ENCODE data around the gene CLIC6.
A peak's percentile ranks its signal among the peaks of the same experiment; 100 is the strongest.

Gene CLIC6

GRCh38 chr21:34743285-34743684 is 74.5 kb downstream of the CLIC6 start:
- Histone ChIP-seq H2BK120ac (ENCODE audit: low read depth, low read length) (no peak overlapping the region), H3K23ac (ENCODE audit: low read length in 2 of 2) (no peak overlapping the region), H3K9ac (ENCODE audit: low read length) (peak overlapping the region; percentile 31), H2BK5ac (ENCODE audit: low read depth, low read length, poor library complexity, severe bottlenecking) (no peak overlapping the region), H3K14ac (ENCODE audit: low read length in 2 of 2) (no peak overlapping the region), H2BK12ac (ENCODE audit: low read length in 2 of 2) (no peak overlapping the region), H3K4me1 (ENCODE audit: control insufficient read depth, insufficient read depth, low read depth, low read length) (peaks cover 14% of the 10 kb centered on the region), H3K79me1 (replicated peaks; ENCODE audit: low read length, poor library complexity, severe bottlenecking) (no peaks in the 10 kb centered on the region), H3K4me3 (ENCODE audit: insufficient read depth in 1 of 2, low read depth in 1 of 2, low read length in 2 of 2) (no peak overlapping the region), H3K27ac (ENCODE audit: low read length, poor library complexity, severe bottlenecking) (no peak overlapping the region), H3K36me3 (ENCODE audit: control insufficient read depth in 1 of 2, insufficient read depth in 2 of 2, low read depth in 1 of 2, low read length in 2 of 2) (no peaks in the 10 kb centered on the region), H4K8ac (ENCODE audit: low read length) (no peak overlapping the region), H3K18ac (ENCODE audit: low read depth in 1 of 2, low read length in 2 of 2) (no peak overlapping the region), H3K4me2 (ENCODE audit: low read length, poor library complexity, severe bottlenecking) (no peak overlapping the region), H4K91ac (ENCODE audit: low read length) (no peak overlapping the region), H2BK15ac (ENCODE audit: low read depth, poor library complexity, severe bottlenecking) (no peak overlapping the region), H2AFZ (ENCODE audit: low read depth, low read length) (no peak overlapping the region), H2AK5ac (ENCODE audit: low read length, severe bottlenecking) (no peak overlapping the region), H3K27me3 (ENCODE audit: control insufficient read depth in 1 of 2, insufficient read depth in 1 of 2, low read length in 2 of 2) (peaks cover 0 to 16% of the 10 kb centered on the region in 2 experiments), H3K4ac (ENCODE audit: low read depth in 1 of 2, low read length in 2 of 2) (no peak overlapping the region), H3K9me3 (ENCODE audit: control insufficient read depth, low read length) (no peaks in the 10 kb centered on the region)
- WGBS: 92% methylated on average over 9 of the region's 9 CpGs
- no peak for DNase-seq

- Histone ChIP-seq H3K4ac (ENCODE audit: low read depth in 1 of 2, low read length in 2 of 2) (no peak overlapping the region), H4K8ac (ENCODE audit: low read length) (no peak overlapping the region), H2BK120ac (ENCODE audit: low read depth, low read length) (no peak overlapping the region), H3K9me3 (ENCODE audit: control insufficient read depth, low read length) (no peaks in the 10 kb centered on the region), H3K4me2 (ENCODE audit: low read length, poor library complexity, severe bottlenecking) (no peak overlapping the region), H3K27me3 (ENCODE audit: control insufficient read depth in 1 of 2, insufficient read depth in 1 of 2, low read length in 2 of 2) (peaks cover 0 to 16% of the 10 kb centered on the region in 2 experiments), H3K4me3 (ENCODE audit: insufficient read depth in 1 of 2, low read depth in 1 of 2, low read length in 2 of 2) (no peak overlapping the region), H3K4me1 (ENCODE audit: control insufficient read depth, insufficient read depth, low read depth, low read length) (peaks cover 14% of the 10 kb centered on the region), H2AFZ (ENCODE audit: low read depth, low read length) (no peak overlapping the region), H3K9ac (ENCODE audit: low read length) (peak overlapping the region; percentile 31), H3K36me3 (ENCODE audit: control insufficient read depth in 1 of 2, insufficient read depth in 2 of 2, low read depth in 1 of 2, low read length in 2 of 2) (no peaks in the 10 kb centered on the region), H2AK5ac (ENCODE audit: low read length, severe bottlenecking) (no peak overlapping the region), H3K23ac (ENCODE audit: low read length in 2 of 2) (peak overlapping the region in 1 of 2 experiments; percentile 47), H3K79me1 (replicated peaks; ENCODE audit: low read length, poor library complexity, severe bottlenecking) (no peaks in the 10 kb centered on the region), H4K91ac (ENCODE audit: low read length) (no peak overlapping the region), H3K27ac (ENCODE audit: low read length, poor library complexity, severe bottlenecking) (no peak overlapping the region), H2BK15ac (ENCODE audit: low read depth, poor library complexity, severe bottlenecking) (no peak overlapping the region), H2BK5ac (ENCODE audit: low read depth, low read length, poor library complexity, severe bottlenecking) (no peak overlapping the region), H3K18ac (ENCODE audit: low read depth in 1 of 2, low read length in 2 of 2) (no peak overlapping the region), H3K14ac (ENCODE audit: low read length in 2 of 2) (peak overlapping the region in 1 of 2 experiments; percentile 49), H2BK12ac (ENCODE audit: low read length in 2 of 2) (no peak overlapping the region)
- DNase-seq: no peak
- WGBS: 85% methylated on average over 9 of the region's 9 CpGs
These were observed 75.0 kb downstream of the CLIC6 start for GRCh38 chr21:34743831-34744230.

GRCh38 chr21:34744801-34745200 is 76.0 kb downstream of the CLIC6 start:
- Histone ChIP-seq H3K18ac (ENCODE audit: low read depth in 1 of 2, low read length in 2 of 2) (no peak overlapping the region), H3K9me3 (ENCODE audit: control insufficient read depth, low read length) (no peaks in the 10 kb centered on the region), H2BK15ac (ENCODE audit: low read depth, poor library complexity, severe bottlenecking) (no peak overlapping the region), H3K4ac (ENCODE audit: low read depth in 1 of 2, low read length in 2 of 2) (no peak overlapping the region), H3K79me1 (replicated peaks; ENCODE audit: low read length, poor library complexity, severe bottlenecking) (no peaks in the 10 kb centered on the region), H2AFZ (ENCODE audit: low read depth, low read length) (no peak overlapping the region), H3K4me2 (ENCODE audit: low read length, poor library complexity, severe bottlenecking) (no peak overlapping the region), H4K8ac (ENCODE audit: low read length) (no peak overlapping the region), H3K14ac (ENCODE audit: low read length in 2 of 2) (no peak overlapping the region), H3K23ac (ENCODE audit: low read length in 2 of 2) (no peak overlapping the region), H2BK5ac (ENCODE audit: low read depth, low read length, poor library complexity, severe bottlenecking) (no peak overlapping the region), H3K4me3 (ENCODE audit: insufficient read depth in 1 of 2, low read depth in 1 of 2, low read length in 2 of 2) (no peak overlapping the region), H3K27ac (ENCODE audit: low read length, poor library complexity, severe bottlenecking) (no peak overlapping the region), H2BK12ac (ENCODE audit: low read length in 2 of 2) (no peak overlapping the region), H4K91ac (ENCODE audit: low read length) (no peak overlapping the region), H3K27me3 (ENCODE audit: control insufficient read depth in 1 of 2, insufficient read depth in 1 of 2, low read length in 2 of 2) (peaks cover 0 to 16% of the 10 kb centered on the region in 2 experiments), H3K4me1 (ENCODE audit: control insufficient read depth, insufficient read depth, low read depth, low read length) (peaks cover 14% of the 10 kb centered on the region), H2AK5ac (ENCODE audit: low read length, severe bottlenecking) (peak overlapping the region; percentile 57), H3K9ac (ENCODE audit: low read length) (peak overlapping the region; percentile 75), H2BK120ac (ENCODE audit: low read depth, low read length) (no peak overlapping the region), H3K36me3 (ENCODE audit: control insufficient read depth in 1 of 2, insufficient read depth in 2 of 2, low read depth in 1 of 2, low read length in 2 of 2) (no peaks in the 10 kb centered on the region)
- WGBS: 38% methylated on average over 3 of the region's 3 CpGs
- DNase-seq: no peak

- Histone ChIP-seq H2AFZ (ENCODE audit: low read depth, low read length) (no peak overlapping the region), H3K27me3 (ENCODE audit: control insufficient read depth in 1 of 2, insufficient read depth in 1 of 2, low read length in 2 of 2) (peaks cover 0 to 13% of the 10 kb centered on the region in 2 experiments), H3K18ac (ENCODE audit: low read depth in 1 of 2, low read length in 2 of 2) (peak overlapping the region; percentile 11 to 52), H3K27ac (ENCODE audit: low read length, poor library complexity, severe bottlenecking) (peak overlapping the region; percentile 24), H3K4ac (ENCODE audit: low read depth in 1 of 2, low read length in 2 of 2) (peak overlapping the region in 1 of 2 experiments; percentile 67), H3K79me1 (replicated peaks; ENCODE audit: low read length, poor library complexity, severe bottlenecking) (no peaks in the 10 kb centered on the region), H2BK12ac (ENCODE audit: low read length in 2 of 2) (peak overlapping the region; percentile 45 to 53), H3K14ac (ENCODE audit: low read length in 2 of 2) (peak overlapping the region in 1 of 2 experiments; percentile 73), H2BK15ac (ENCODE audit: low read depth, poor library complexity, severe bottlenecking) (peak overlapping the region; percentile 78), H2BK5ac (ENCODE audit: low read depth, low read length, poor library complexity, severe bottlenecking) (no peak overlapping the region), H3K9ac (ENCODE audit: low read length) (peak overlapping the region; percentile 75), H3K9me3 (ENCODE audit: control insufficient read depth, low read length) (no peaks in the 10 kb centered on the region), H3K23ac (ENCODE audit: low read length in 2 of 2) (no peak overlapping the region), H3K4me1 (ENCODE audit: control insufficient read depth, insufficient read depth, low read depth, low read length) (peaks cover 14% of the 10 kb centered on the region), H2AK5ac (ENCODE audit: low read length, severe bottlenecking) (peak overlapping the region; percentile 69), H2BK120ac (ENCODE audit: low read depth, low read length) (no peak overlapping the region), H4K8ac (ENCODE audit: low read length) (peak overlapping the region; percentile 81), H3K4me3 (ENCODE audit: insufficient read depth in 1 of 2, low read depth in 1 of 2, low read length in 2 of 2) (peak overlapping the region in 1 of 2 experiments; percentile 75), H3K4me2 (ENCODE audit: low read length, poor library complexity, severe bottlenecking) (no peak overlapping the region), H3K36me3 (ENCODE audit: control insufficient read depth in 1 of 2, insufficient read depth in 2 of 2, low read depth in 1 of 2, low read length in 2 of 2) (no peaks in the 10 kb centered on the region), H4K91ac (ENCODE audit: low read length) (peak overlapping the region; percentile 83)
- 59% methylated on average over 21 of the region's 21 CpGs for WGBS
- peak; percentile 86 for DNase-seq
These were observed 76.9 kb downstream of the CLIC6 start for GRCh38 chr21:34745557-34746255.
